Colonic mucosa (tissue), 4 donors: ENCODE data around the gene SLC5A9. TPM values are rescaled to one million over a fixed set of nuclear protein-coding genes. Genes with fewer than 3 reads are reported as not detected.

Experiments used
- DNase-seq: peaks from one replicate; pipeline ENCODE4 v3.0.0-alpha.2; 2020
- H3K27ac ChIP-seq: fragments of 200-600 bp; one replicate; pipeline ENCODE4 v1.8.0; 2021
- H3K27me3 ChIP-seq: fragments of 200-600 bp; one replicate; pipeline ENCODE4 v1.8.0; 2021
- H3K36me3 ChIP-seq: fragments of 200-600 bp; one replicate; pipeline ENCODE4 v1.8.0; 2021
- H3K4me1 ChIP-seq: fragments of 200-600 bp; one replicate; pipeline ENCODE4 v1.8.0; 2021; ENCODE audit warnings: mild to moderate bottlenecking
- H3K4me3 ChIP-seq: fragments of 200-600 bp; one replicate; pipeline ENCODE4 v1.8.0; 2021
- H3K9ac ChIP-seq, 2 donors: one replicate each; pipeline ENCODE4 v1.7.0; 2013; ENCODE audit warnings: control low read depth in 2 of 2, low read depth in 2 of 2, low read length in 2 of 2
- H3K9me3 ChIP-seq: fragments of 200-600 bp; one replicate; pipeline ENCODE4 v1.8.0; 2021
- intact Hi-C: fragments of 100-400 bp; cut with DNase I; formaldehyde crosslinking; loops from one replicate; pipeline ENCODE4 v1.14.1; 2022
- total RNA-seq, 2 donors: library from RNA; stranded (reverse); fragmentation: NEBNext Ultra II Directional in 1 of 2; extraction: Animal tissue kit (Norgen Biotek cat#: 25700) in 1 of 2; gene quantifications; one replicate each; pipeline ENCODE4 v1.2.1, GENCODE V29; 2021
- TF ChIP-seq, protein P1 (sequence below): fragments of 200-600 bp; IDR thresholded peaks from one replicate; pipeline ENCODE4 v1.8.0; 2022; ENCODE audit warnings: antibody characterized with exemption, mild to moderate bottlenecking
- donor health status: healthy.
- donor health status: DM: no; HTN: no; CAD: no.
- donor health status: DM: no; HTN: no; CAD: no.

The SLC5A9 gene
- total RNA-seq, 2 donors from 2014 or later, result 1.4 to 3.2 TPM

GRCh38 chr1:48251821-48252220 lies 29.3 kb downstream of the SLC5A9 start:
- TF ChIP-seq, protein P1, sequence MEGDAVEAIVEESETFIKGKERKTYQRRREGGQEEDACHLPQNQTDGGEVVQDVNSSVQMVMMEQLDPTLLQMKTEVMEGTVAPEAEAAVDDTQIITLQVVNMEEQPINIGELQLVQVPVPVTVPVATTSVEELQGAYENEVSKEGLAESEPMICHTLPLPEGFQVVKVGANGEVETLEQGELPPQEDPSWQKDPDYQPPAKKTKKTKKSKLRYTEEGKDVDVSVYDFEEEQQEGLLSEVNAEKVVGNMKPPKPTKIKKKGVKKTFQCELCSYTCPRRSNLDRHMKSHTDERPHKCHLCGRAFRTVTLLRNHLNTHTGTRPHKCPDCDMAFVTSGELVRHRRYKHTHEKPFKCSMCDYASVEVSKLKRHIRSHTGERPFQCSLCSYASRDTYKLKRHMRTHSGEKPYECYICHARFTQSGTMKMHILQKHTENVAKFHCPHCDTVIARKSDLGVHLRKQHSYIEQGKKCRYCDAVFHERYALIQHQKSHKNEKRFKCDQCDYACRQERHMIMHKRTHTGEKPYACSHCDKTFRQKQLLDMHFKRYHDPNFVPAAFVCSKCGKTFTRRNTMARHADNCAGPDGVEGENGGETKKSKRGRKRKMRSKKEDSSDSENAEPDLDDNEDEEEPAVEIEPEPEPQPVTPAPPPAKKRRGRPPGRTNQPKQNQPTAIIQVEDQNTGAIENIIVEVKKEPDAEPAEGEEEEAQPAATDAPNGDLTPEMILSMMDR, result no peak
- no peak overlapping the region for H3K9ac ChIP-seq
- no peaks in the 10 kb centered on the region for H3K9me3 ChIP-seq
- H3K4me3 ChIP-seq, result no peak overlapping the region
- intact Hi-C loops, result no loop called here
- no peaks in the 10 kb centered on the region for H3K27me3 ChIP-seq
- no peak for DNase-seq
- H3K36me3 ChIP-seq, result no peaks in the 10 kb centered on the region
- H3K27ac ChIP-seq, result no peak overlapping the region
- peaks cover 5% of the 10 kb centered on the region for H3K4me1 ChIP-seq

DNA sequence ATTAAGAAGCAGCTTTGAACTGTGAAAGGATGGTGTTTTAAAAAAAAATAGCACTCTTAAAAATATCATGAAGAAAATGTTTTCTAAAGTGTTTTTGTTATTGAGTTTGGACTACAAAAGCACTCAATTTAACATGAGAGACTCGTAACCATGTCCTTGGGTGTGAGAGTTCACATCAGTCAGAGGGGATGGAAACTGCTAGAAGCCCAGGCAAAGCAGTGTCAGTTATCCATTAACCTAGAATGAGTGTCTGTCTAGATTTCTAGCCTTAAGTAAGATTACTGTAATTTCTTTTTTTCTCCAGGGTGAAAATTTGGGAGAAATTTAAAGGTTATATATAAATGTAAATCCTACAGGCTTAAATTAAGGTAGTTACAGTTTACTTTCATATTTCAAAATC lies 31.7 kb downstream of the SLC5A9 start:
- intact Hi-C loops, result no loop called here
- no peak overlapping the region for H3K27ac ChIP-seq
- DNase-seq, result no peak
- H3K9ac ChIP-seq, result no peak overlapping the region
- H3K4me1 ChIP-seq, result peaks cover 5% of the 10 kb centered on the region
- H3K36me3 ChIP-seq, result no peaks in the 10 kb centered on the region
- H3K9me3 ChIP-seq, result no peaks in the 10 kb centered on the region
- TF ChIP-seq, protein P1, result no peak
- no peaks in the 10 kb centered on the region for H3K27me3 ChIP-seq
- H3K4me3 ChIP-seq, result no peak overlapping the region

- no peaks in the 10 kb centered on the region for H3K9me3 ChIP-seq
- no peak for DNase-seq
- intact Hi-C loops, result no loop called here
- TF ChIP-seq, protein P1, result no peak
- no peak overlapping the region for H3K9ac ChIP-seq
- H3K27me3 ChIP-seq, result no peaks in the 10 kb centered on the region
- no peaks in the 10 kb centered on the region for H3K36me3 ChIP-seq
- no peak overlapping the region for H3K27ac ChIP-seq
- H3K4me1 ChIP-seq, result no peaks in the 10 kb centered on the region
- no peak overlapping the region for H3K4me3 ChIP-seq
These were observed 35.6 kb downstream of the SLC5A9 start for GRCh38 chr1:48258106-48258505.

GRCh38 chr1:48261881-48262400 lies 39.4 kb downstream of the SLC5A9 start:
- H3K9me3 ChIP-seq, result no peaks in the 10 kb centered on the region
- H3K4me1 ChIP-seq, result no peaks in the 10 kb centered on the region
- no peak overlapping the region for H3K9ac ChIP-seq
- no peak overlapping the region for H3K27ac ChIP-seq
- no peaks in the 10 kb centered on the region for H3K27me3 ChIP-seq
- no peaks in the 10 kb centered on the region for H3K36me3 ChIP-seq
- TF ChIP-seq, protein P1, result no peak
- H3K4me3 ChIP-seq, result no peak overlapping the region
- DNase-seq, result no peak
- intact Hi-C loops, result no loop called here

GRCh38 chr1:48263041-48263440 lies 40.5 kb downstream of the SLC5A9 start:
- H3K4me1 ChIP-seq, result no peaks in the 10 kb centered on the region
- TF ChIP-seq, protein P1, result no peak
- no peak overlapping the region for H3K4me3 ChIP-seq
- H3K9me3 ChIP-seq, result no peaks in the 10 kb centered on the region
- no peaks in the 10 kb centered on the region for H3K27me3 ChIP-seq
- H3K27ac ChIP-seq, result no peak overlapping the region
- no peak for DNase-seq
- intact Hi-C loops, result no loop called here
- no peak overlapping the region for H3K9ac ChIP-seq
- H3K36me3 ChIP-seq, result no peaks in the 10 kb centered on the region
